GM21381 (cell line): ENCODE data around the gene IL22RA1.

Experiments
- ATAC-seq: cut with Tn5 transposase; IDR thresholded peaks from one replicate; pipeline ENCODE4 v1.9.1; 2021; ENCODE audit warnings: mild to moderate bottlenecking, moderate library complexity; ENCODE audit not compliant: unreplicated experiment

The IL22RA1 gene

DNA sequence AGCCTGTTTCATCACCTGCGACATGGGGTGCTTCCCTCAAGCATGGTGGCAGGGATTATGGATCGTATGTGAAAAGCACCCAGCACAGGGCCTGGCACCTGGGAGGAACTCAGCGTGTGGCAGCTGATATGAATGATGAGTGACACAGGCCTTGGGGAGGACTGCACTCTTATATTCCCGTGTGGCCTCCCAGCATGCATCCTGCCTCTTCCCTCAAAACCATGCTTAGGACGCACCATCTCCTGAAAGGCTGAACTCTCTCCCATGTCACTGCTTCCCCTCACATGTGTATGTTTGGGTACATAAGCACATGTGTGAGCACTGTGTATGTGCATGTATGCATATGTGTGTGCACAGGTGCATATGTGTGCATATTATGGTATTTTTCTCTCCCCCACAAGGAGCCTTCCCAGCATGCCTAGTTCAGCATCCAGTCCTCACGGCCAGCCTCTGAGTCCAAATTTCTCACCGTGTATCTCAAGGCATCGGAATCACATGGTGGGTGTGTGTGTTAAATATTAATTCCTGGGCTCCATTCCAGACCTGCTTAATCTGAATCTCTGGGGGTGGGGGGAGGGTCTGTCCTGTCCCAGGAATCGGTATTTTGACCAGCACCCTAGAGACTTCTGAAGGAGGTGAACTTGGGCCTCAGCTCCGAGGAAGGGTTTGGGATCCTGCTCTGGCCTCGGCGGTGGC lies 43.8 kb downstream of the IL22RA1 start:
- no peak for ATAC-seq

DNA sequence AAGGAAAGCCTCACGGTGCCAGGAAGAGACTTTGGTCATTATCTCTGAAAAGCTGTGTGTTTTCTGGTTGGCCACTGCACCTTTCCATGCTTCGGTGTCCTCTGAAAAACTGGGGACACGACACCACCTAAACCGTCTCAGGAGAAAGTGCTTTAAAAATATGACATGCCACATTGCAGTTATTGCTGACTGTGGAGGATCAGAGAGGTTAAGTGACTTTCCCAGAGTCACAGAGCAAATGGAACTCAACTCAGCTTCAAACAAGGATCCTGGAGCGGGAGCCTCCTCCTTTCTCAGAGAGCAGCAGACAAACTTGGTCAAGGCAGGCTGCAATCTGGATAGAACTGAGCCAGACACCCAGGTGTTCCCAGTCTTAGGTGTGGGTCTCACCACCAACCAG lies 44.8 kb downstream of the IL22RA1 start:
- ATAC-seq: no peak

DNA sequence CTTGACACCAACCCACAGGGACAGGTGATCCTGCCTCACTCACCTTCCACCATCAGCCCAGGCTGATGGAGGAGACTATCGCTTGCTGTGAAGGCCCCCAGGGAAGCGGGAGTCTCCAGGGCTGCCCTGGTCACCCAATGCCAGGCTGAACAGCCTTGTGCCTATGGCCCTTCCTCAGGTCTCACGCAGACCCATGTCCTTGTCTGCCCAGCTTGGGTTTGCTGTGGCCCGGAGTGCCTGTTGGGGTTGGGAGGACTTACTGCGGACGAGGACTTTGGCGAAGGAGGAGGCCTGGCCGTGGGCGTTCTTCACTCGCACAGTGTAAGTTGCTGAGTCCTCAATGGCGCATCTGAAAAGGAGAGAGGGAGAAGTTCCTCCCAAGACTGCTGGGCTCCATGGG lies 45.3 kb downstream of the IL22RA1 start:
- no peak for ATAC-seq

DNA sequence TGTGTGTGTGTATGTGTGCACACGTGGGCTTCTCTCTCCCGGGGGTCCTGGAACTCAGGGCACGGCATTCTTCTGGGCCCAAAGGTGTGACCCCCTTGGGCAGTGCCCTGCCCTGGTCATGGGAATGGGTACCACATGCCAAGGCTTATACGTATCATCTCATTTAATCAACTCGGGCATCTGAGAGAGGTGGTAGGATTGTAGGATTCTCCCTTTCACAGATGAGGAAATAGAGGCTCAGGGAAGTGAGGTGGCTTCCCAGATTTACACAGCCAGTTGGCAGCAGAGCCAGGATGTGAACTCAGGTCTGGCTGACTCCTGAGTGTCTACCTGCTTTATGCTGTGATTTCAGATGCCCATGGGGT lies 46.2 kb downstream of the IL22RA1 start:
- no peak for ATAC-seq

DNA sequence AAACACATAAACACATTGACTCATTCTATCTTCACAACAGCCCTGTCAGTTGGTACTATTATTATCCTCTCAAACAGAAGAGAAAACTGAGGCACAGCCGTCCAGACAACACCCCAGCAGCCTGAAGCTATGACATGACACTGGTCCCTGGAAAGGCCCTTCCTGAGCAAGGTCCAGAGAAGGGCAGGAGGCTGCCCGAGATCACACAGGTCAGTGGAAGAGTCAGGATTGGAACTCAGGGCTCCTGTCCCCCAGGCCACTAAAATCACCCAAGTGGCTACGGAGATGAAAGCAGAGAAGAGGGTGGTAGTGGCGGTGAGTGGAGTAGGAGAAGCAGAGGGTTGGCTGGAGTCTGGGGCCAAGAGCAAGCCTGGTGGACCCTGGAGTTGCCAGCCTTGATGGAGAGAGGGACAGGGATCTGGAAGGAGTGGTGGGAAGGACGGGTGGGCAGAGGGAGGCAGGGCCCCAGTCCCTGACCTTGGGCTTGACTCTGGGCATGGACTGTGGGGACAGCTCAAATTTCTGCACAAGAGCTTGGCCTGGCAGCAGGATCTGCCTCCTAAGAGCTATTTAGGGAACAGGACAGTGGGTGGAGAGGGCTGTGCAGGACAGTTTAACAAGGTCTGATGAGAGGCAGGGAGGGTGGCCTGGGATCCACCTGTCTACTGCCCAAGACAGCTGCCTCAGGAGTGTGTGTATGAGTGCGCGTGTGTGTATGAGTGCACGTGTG lies 46.8 kb downstream of the IL22RA1 start:
- ATAC-seq: no peak

DNA sequence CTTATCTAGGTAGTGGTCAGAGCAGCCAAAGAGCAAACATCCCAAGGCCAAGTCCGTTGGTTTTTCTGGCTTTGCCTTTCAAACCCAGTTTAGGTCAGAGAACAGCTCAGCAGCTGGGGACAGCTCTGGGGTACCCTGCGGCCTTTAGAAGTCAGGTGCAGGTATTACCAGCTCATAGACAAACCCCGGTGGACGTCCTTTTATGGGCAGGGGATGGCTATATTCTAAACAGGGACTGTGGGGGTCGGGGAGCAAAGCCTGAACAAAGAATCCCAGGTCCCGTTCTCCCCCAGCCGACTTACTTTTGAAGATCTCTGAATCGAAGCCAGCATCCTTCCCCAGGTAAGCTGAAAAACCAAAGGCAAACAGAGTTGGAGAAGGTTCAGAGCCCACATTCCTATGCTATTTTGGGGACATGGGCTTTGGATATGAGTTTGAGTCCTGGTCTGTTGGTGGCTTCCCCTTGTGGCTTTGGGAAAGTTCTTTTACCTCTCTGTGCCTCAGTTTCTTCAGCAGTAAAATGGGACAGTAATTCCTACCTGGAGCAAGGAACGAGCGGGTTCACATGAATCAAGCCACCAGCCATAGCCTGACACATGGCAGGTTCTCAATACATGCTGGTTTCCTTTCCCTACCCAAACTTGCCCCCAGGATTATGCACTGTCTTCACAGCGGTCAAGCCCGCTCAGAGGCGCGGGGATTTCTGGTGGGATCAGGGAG lies 47.6 kb downstream of the IL22RA1 start:
- no peak for ATAC-seq

DNA sequence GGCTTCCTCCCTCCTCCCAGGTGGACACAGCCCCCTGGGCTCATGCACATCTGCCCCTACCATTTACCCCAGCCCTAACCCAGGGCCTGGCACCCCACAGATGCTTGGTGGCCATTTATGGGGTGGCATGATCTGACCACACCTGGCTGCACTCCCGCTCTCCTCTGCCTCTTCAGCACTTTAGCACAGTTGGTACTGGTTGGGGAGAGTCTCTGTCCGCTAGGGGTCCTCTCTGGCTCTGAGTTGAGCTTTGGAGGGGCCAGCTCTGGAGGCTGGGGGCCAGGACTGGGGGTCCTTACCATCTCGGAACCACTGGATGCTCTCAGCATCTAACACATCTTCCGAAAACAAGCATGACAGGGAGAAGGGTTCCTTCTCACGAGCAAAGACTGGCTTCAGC lies 48.4 kb downstream of the IL22RA1 start:
- no peak for ATAC-seq

DNA sequence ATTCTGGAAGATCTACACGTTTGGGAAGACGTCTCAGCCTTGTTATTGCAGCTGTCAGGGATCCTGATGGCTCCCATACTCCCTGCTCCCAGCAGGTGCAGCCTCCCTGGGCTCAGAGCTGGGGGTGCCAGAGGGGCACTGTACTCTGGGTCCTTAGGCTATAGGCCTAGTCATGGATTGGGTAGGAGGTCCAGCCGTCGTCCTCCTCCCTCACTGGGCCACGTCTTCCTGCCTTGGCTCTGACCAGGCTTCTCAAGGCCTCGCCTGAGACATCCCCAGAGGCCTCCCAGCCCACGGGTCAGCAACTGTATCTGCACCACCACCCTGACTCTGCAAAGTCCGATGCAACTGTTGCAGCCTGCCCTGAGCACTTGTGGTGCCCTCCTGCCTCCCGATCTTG lies 49.2 kb downstream of the IL22RA1 start:
- no peak for ATAC-seq

DNA sequence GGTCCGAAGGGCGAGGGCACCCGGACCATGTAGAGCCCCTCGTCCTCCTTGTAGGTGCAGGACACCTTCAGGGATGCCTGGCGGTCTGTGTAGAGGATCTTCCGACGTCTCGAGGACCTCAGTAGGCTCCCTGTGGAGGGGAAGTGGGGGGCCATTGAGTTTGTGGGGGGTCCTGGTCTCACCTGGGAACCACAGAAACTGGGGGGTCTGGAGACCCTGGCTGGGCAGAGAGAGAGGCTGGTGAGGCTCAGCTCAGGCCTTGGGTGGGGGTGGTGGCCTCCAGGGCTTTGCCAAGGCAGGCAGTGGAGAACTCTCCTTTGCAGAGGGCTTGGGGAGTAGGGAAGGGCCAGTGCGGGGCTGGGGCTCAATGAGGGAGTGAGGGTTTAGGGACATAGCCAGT lies 50.0 kb downstream of the IL22RA1 start:
- ATAC-seq: no peak

DNA sequence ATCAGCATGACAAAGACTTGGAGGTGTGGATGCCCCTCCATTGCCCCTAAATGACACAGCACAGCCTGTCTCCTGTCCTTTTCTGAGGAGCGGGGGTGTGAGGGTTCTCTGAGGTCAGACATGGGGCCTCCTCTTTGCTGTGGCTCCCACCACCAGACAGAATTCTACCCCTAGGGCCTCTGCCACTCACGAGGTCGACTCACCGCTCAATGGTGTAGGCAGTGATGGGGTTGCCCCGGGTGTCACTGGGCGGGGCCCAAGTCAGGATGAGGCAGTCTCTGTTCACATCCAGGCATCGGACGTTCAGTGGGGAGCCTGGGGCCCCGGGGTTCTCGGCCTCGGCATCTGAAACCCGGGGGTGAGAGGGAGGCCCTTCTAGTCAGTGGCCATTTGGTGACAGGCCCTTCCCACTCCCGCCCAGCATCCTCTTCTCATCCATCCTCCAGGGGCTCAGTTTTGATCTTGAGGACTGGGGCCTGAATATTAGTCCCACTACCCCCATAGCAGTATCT lies 50.9 kb downstream of the IL22RA1 start:
- ATAC-seq: no peak

DNA sequence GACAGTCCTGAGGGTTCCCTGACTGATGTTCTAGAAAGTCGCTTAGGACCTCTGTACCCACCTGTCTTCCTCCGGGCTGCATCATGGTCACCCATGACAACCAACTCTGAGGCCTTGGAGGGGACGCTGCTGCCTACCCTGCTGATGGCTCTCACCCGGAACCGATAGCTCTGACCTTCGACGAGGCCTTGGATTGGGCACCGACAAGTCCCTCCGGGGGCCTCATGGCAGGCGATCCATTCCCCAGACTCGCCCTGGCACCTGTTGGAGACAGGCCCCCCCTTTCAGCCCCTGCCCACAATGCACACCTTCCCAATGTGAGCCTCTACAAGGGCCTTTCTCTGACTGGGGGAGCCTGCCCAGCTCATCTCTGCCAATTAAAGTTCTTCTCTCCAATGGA lies 52.2 kb downstream of the IL22RA1 start:
- ATAC-seq: no peak

DNA sequence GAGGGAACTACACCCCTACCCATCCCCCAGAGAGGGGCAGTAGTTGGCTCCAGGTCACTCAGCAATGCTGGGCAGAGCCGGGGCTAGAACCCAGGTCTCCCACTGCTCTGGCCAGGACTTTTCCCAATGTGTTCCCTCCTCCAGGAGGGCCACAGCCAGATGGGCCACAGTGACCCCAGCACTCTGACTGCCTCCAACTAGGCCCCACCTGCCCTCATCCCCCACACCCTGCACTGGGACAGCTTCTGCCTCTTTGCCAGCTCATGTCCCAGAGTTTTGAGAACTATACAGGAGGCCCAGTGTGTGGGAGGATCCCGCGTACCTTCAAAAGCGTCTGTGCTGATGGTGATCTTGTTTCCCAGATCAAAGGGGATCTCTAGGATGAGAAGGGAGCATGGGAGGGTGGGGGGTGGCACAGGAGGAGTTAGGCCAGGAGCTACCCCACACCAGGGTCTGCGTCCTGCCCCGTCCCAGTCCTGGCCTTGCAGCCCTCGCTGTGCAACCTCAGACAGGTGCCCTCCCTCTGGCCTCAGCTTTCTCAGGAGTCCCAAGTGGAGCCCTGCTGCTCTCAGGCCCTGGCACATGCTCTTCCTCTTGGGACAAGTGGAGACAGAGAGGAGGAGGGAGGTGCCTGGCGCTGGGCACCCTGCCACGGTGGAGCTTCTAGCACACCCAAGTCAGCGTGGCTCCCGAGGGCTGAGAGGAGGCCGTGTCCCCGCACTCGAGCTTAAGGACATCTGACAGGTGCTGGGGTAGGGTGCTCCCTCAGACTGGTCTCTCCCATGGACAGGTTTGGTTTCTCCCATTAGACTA lies 53.0 kb downstream of the IL22RA1 start:
- ATAC-seq: no peak

DNA sequence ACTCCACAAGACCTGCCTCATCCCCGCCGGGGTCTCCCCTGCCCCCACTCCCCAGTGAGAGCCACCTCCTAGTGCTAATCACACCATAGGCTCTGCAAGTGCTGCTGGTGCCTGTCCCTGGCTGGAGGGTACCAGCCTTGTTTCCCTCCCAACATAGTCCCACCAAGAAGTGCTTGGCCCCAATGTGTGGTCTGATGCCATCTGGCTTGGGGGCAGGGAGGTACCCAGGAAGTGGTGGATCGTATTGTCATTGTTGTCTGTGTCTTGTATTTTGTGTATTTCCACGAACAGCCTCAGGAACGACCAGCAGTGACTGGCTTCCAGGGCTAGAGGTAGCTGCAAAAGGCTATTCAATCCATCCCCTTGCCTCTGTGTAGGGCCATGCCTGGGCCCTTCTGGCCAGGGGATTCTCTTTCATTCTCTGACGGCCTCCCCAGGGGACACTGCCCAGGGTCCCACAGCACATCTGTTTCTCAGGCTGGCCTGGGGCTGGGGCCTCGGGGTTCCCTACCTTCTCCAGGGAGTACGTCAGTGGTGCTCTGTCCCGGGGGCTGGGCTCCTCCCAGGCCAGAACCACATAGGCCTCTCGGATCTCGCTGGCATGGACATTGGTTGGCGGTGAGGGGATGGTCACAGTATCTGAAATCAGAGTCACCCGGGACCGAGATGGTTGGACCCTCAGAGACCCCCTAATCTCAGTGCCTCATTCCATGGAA lies 53.8 kb downstream of the IL22RA1 start:
- ATAC-seq: no peak

DNA sequence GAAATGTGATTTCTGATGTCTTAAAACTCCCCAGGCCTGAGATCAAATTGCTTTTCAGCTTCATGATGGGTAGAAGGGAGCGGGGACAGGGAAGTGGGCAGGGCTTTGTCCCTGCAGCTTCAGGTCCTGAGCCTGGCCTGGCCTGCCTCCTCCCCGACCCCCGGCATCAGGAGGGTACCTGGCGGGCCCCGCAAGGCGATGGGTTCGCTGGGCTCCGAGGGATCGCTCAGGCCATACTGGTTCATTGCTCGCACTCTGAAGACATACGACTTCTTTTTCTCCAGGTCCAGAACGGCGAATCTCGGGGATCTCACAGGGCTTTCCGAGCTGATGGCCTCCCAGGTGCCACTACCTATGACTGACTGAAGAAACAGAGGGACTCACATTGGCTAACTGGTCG lies 56.5 kb downstream of the IL22RA1 start:
- no peak for ATAC-seq

DNA sequence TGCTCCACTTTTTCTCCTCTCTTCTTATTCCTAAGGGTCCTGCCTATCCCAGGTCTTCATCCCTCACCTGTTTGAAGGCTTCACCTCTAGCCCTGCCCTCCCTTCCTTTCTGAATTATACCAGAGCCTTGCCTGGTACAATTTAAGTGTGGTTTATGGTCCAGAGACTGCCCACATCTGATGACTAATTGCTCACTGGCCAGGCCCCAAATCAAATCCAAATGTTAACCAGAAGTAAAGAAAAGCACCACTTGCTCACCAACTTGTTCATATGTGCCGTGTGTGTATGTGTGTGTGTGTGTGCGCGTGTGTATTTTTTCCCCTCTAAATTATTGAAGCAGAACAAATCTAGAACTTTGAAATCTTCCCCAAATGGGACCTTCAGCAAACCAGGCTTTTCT lies 57.4 kb downstream of the IL22RA1 start:
- ATAC-seq: no peak

DNA sequence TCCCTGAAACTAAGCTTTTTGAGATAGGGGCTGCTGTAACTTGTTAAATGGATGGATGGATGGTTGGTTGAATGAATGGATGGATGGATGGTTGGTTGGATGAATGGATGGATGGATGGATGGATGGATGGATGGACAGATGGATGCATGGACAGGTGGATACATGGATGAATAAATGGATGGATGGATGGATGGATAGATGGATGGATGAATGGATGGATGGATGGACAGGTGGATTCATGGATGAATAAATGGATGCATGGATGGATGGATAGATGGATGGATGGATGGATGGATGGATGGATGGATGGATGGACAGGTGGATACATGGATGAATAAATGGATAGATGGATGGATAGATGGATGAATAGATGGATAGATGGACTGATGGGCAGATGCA lies 57.9 kb downstream of the IL22RA1 start:
- no peak for ATAC-seq

DNA sequence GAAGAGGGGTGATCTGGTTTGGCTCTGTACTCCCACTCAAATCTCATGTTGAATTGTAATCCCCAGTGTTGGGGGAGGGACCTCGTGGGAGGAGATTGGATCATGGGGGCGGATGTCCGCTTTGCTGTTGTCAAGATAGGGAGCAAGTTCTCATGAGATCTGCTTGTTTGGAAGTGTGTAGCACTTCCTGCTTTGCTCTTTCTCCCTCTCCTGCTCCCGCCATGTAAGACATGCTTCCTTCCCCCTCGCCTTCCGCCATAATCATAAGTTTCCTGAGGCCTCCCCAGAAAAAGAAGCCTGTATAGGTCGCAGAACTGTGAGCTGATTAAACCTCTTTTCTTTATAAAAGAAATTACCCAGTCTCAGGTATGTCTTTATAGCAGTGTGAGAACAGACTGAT lies 58.9 kb downstream of the IL22RA1 start:
- no peak for ATAC-seq

DNA sequence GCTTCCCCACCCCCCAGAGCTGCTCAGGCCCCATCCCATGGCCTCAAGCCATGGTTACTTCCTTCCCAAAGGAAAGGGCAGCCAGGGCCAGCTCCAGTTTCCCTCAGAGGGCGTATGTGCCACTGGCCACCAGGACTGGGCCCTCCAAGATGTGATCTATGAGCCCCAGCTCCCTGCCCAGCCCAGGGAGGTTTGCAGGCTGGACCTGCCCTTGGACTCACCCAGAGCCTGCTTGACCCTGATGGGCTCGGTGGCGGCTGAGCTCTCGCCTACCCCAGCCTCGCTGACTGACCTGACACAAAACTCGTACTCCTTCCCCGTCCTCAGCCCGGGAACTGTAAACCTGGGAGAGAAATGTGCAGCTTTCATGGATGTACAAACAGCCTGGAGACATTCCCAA lies 60.6 kb downstream of the IL22RA1 start:
- ATAC-seq: no peak

DNA sequence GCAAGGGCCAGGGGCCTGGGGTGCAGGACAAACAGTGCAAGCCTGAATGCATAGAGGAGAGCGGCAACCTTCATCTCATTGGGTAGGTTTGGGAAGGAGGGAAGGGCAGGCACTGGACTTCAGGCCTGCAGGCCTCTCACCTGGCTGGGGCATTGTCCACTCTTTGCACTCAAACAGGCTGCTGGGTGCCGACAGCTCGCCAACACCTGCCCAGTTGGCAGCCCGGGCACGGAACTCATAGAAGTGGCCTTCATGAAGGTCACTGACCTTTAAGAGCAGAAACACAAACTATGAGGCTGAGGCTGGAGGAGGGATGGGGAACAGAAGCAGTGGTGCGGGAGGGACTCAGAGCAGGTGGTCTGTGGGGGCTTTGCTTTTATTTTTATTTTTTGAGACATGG lies 61.8 kb downstream of the IL22RA1 start:
- no peak for ATAC-seq

DNA sequence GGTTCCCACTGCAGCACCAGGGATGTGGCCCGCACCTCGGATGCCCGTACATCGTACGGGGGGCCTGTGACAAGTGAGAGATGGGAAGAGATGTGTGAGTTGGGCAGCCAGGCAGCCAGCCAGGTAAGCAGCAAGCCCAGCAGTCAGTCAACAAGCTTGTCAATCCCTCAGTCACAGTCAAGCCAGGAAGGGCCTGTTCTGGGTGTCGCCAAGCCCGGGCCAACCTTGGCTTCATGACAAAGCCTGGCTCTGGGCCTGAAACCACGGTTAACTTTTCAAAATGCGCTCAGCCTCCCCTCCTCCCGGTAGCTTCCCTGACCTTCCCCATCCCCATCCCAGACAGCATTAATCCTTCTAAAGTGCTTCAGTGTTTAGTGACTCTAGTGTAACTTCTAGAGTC lies 62.8 kb downstream of the IL22RA1 start:
- ATAC-seq: no peak
